Suprapubic skin (tissue), 4 donors: Measurements from ENCODE around the gene TAS2R39.

Source experiments
- CTCF ChIP-seq, 2 donors: fragments of 200-600 bp in 1 of 2; fragments of 450-650 bp in 1 of 2; sonication (generic) in 1 of 2; IDR thresholded peaks; one replicate each; pipeline ENCODE4 v1.5.1; 2016 to 2019; ENCODE audit warnings: antibody characterized with exemption in 2 of 2, mild to moderate bottlenecking in 1 of 2, moderate library complexity in 1 of 2
- POLR2A ChIP-seq, 2 donors: fragments of 450-650 bp; IDR thresholded peaks; one replicate each; pipeline ENCODE4 v1.6.1; 2017; ENCODE audit warnings: antibody characterized with exemption in 2 of 2, mild to moderate bottlenecking in 2 of 2, moderate library complexity in 2 of 2
- POLR2AphosphoS5 ChIP-seq, 3 donors: sonication (generic); formaldehyde crosslinking; IDR thresholded peaks; one replicate each; pipeline ENCODE4 v1.6.1; 2017; ENCODE audit warnings: antibody characterized with exemption in 3 of 3

- TF ChIP-seq CTCF (IDR thresholded peaks at IDR 0.05) (no peak), POLR2AphosphoS5 (IDR thresholded peaks at IDR 0.05) (no peak), POLR2A (IDR thresholded peaks at IDR 0.05) (no peak)
Measured at GRCh38 chr7:143148651-143149050, 34.6 kb upstream of the TAS2R39 start.
